Stimulated activated CD8-positive, alpha-beta memory T cell treated with anti-CD3 and anti-CD28 coated beads, Interleukin-12 subunit alpha, Interleukin-12 subunit beta, amount 100 ng/mL, for 1 hour (primary cell): ENCODE results near the gene HMCES.
A peak's percentile ranks its signal among the peaks of the same experiment; 100 is the strongest.
"Not testable (repeated sequence)": the region's sequence is repeated elsewhere in the genome, so short reads cannot be mapped to it uniquely, and the experiment has no call there.

Source experiments
- DNase-seq: peaks from one replicate; pipeline ENCODE4 v3.0.0-alpha.2; 2020; ENCODE audit warnings: low read depth

Gene HMCES

GRCh38 chr3:129259612-129260477, 18.8 kb upstream of the HMCES start:
- DNase-seq = no peak

GRCh38 chr3:129260606-129261005, 18.1 kb upstream of the HMCES start:
- no peak for DNase-seq

GRCh38 chr3:129261894-129262293, 16.8 kb upstream of the HMCES start:
- DNase-seq = no peak

GRCh38 chr3:129263161-129263910, 15.3 kb upstream of the HMCES start:
- DNase-seq = no peak

GRCh38 chr3:129264994-129265393, 13.7 kb upstream of the HMCES start:
- not testable (repeated sequence) for DNase-seq

GRCh38 chr3:129266651-129267050, 12.0 kb upstream of the HMCES start:
- DNase-seq = no peak

- DNase-seq = no peak
These were observed 10.3 kb upstream of the HMCES start for GRCh38 chr3:129268396-129268795.

GRCh38 chr3:129271674-129272073, 7.0 kb upstream of the HMCES start:
- no peak for DNase-seq

- no peak for DNase-seq
These were observed 2.3 kb upstream of the HMCES start for GRCh38 chr3:129276385-129276784.

GRCh38 chr3:129277829-129278271, 820 bp upstream of the HMCES start:
- DNase-seq = no peak

- peak; percentile 20 for DNase-seq
These were observed 566 bp downstream of the HMCES start for GRCh38 chr3:129278966-129279906.

GRCh38 chr3:129280183-129280582, 1.5 kb downstream of the HMCES start:
- DNase-seq = no peak

GRCh38 chr3:129281726-129282125, 3.1 kb downstream of the HMCES start:
- no peak for DNase-seq

GRCh38 chr3:129282727-129283327, 4.2 kb downstream of the HMCES start:
- DNase-seq = no peak

GRCh38 chr3:129286081-129286480, 7.4 kb downstream of the HMCES start:
- DNase-seq = no peak

GRCh38 chr3:129288446-129288845, 9.8 kb downstream of the HMCES start:
- no peak for DNase-seq

- DNase-seq = no peak
These were observed 10.7 kb downstream of the HMCES start for GRCh38 chr3:129289201-129289921.

- DNase-seq = no peak
These were observed 12.7 kb downstream of the HMCES start for GRCh38 chr3:129291236-129291886.

GRCh38 chr3:129295286-129295685, 16.6 kb downstream of the HMCES start:
- DNase-seq = no peak
